ENCODE results near the gene EEF1AKMT3. TPM values are rescaled to one million over a fixed set of nuclear protein-coding genes. Genes with fewer than 3 reads are reported as not detected.
A peak's percentile ranks its signal among the peaks of the same experiment; 100 is the strongest.

Gene EEF1AKMT3
- total RNA-seq, 1 donor from 2014 or later = 7.1 TPM

DNA sequence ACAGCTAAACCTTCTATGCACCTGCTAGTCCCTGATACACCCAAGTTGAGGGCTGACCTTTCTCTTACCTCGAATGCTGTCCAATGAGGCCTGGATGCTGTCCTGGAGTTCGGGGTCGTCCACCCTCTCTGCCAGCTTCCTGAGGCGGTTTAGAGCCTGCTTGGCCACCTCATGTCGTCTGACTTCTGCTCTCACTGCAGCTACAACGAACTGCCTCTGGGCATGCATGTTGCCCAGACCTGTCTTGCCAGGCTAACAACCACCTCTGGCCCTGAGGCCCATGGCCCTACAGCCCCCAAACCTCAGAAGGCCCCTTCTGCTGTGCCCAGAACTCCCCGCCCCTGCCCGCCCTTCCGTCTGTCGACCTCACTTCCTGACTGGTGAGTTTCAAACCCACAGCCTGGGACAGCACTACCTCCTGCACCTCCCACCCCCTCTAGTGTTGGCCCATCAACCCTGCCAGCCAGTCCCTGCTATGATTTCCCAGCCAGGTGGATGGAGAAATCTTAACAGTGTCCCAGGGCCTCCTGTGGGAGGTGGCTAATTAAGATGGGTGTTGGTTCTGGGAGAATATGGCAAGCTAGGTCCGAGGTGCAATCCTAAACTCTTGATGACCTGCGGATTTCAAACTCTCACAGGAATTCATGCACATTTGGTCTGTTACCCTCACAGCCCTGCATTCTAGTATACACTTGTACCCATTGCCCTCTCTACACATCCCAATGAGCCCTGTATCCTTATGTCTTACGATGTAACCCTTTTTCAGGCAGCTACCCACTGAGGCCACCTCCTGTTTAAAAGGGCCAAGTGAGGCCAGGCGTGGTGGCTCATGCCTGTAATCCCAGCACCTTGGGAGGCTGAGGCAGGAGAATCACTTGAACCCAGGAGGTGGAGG lies 30.3 kb upstream of the EEF1AKMT3 start:
- DNase-seq (ENCODE audit: low read depth) = no peak

GRCh38 chr12:57743769-57744168 lies 28.6 kb upstream of the EEF1AKMT3 start:
- peaks cover 4% of the 10 kb centered on the region for H3K36me3 ChIP-seq (ENCODE audit: control insufficient read depth, insufficient read depth, low read length)
- TF ChIP-seq, protein P1, sequence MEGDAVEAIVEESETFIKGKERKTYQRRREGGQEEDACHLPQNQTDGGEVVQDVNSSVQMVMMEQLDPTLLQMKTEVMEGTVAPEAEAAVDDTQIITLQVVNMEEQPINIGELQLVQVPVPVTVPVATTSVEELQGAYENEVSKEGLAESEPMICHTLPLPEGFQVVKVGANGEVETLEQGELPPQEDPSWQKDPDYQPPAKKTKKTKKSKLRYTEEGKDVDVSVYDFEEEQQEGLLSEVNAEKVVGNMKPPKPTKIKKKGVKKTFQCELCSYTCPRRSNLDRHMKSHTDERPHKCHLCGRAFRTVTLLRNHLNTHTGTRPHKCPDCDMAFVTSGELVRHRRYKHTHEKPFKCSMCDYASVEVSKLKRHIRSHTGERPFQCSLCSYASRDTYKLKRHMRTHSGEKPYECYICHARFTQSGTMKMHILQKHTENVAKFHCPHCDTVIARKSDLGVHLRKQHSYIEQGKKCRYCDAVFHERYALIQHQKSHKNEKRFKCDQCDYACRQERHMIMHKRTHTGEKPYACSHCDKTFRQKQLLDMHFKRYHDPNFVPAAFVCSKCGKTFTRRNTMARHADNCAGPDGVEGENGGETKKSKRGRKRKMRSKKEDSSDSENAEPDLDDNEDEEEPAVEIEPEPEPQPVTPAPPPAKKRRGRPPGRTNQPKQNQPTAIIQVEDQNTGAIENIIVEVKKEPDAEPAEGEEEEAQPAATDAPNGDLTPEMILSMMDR (IDR thresholded peaks at IDR 0.05; ENCODE audit: insufficient read depth, low read length, severe bottlenecking) = no peak
- FAIRE-seq = no peak
- DNase-seq (ENCODE audit: low read depth) = no peak
- no peak overlapping the region for H3K4me3 ChIP-seq (ENCODE audit: low read depth, low read length)
- H3K27me3 ChIP-seq (ENCODE audit: control insufficient read depth, insufficient read depth, low read length) = peaks cover 14% of the 10 kb centered on the region

More for the DNA sequence above, 30.3 kb upstream of the EEF1AKMT3 start:
- TF ChIP-seq, protein P1 (IDR thresholded peaks at IDR 0.05; ENCODE audit: insufficient read depth, low read length, severe bottlenecking) = peak; percentile 11
- no peak for FAIRE-seq
- Histone ChIP-seq H3K36me3 (ENCODE audit: control insufficient read depth, insufficient read depth, low read length) (peaks cover under 1% of the 10 kb centered on the region), H3K27me3 (ENCODE audit: control insufficient read depth, insufficient read depth, low read length) (peaks cover 24% of the 10 kb centered on the region), H3K4me3 (ENCODE audit: low read depth, low read length) (no peak overlapping the region)

DNA sequence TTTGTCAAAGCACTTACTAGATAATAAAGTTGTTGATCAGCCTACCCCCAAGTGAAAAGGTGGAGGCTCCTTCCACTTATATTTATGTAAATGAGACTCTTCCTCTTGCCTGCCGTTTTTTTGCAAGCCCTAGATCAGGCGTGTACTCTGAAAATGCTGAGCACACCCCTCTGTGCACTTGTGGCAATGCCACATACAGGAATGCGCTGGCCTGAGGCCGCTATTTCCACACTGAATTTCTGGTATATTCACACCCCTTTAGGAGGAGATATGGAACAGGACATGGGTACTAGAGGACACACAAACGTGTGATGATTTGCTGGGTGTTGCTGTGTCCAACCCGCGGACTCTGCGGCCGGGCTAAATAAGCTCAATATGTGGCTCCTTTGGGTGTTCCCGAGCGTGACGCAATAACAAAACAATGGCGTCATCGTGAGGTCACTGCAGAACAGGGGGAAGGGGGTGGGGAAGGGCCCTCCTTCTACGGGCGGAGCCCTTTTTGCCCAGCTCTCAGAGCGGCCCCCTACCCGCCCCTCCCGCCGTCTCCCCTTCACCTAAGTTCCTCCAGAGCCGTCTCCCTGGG lies 28.1 kb upstream of the EEF1AKMT3 start:
- TF ChIP-seq, protein P1 (IDR thresholded peaks at IDR 0.05; ENCODE audit: insufficient read depth, low read length, severe bottlenecking) = no peak
- DNase-seq (ENCODE audit: low read depth) = no peak
- Histone ChIP-seq H3K4me3 (ENCODE audit: low read depth, low read length) (peak overlapping the region; percentile 73), H3K36me3 (ENCODE audit: control insufficient read depth, insufficient read depth, low read length) (peaks cover 4% of the 10 kb centered on the region), H3K27me3 (ENCODE audit: control insufficient read depth, insufficient read depth, low read length) (peaks cover 9% of the 10 kb centered on the region)
- FAIRE-seq = no peak

DNA sequence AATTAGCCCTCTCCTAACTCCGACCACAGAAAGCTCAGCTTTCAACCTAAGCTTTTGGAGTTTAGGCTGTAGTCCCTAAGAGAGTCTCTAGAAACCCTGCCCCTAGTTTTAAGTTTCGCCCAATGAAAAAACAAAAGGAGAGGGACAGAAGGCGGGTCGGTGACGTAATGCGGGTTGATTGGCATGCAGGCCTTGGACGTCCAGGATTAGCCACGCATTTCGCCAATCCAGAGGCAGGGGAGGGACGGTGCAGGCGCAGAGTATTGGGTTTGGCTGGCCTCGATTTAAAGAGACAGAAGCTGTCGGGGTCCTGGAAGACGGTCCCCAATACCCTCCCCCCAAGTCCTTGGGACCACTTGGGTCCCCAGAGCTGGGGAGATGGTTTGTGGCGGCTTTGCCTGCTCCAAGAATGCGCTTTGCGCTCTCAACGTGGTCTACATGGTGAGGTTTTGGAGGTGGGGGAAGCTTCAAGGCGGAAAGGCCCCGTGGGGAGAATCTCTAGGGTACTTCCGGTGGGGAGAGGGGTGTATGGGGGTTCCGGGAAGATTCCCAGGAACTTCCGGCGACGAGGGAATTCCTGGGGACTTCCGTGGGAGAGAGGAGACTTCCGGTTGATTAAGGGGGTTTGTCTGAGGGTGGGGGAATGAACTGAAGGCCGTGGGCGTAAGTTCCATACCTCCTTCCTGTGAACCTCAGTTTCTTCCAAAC lies 27.5 kb upstream of the EEF1AKMT3 start, which contains the start of gene TSPAN31:
Gene TSPAN31 (plus strand): TSS at position 263 of the 708 bp plus-strand sequence. CDS start 116 bp downstream, at position 379.
- Histone ChIP-seq H3K27me3 (ENCODE audit: control insufficient read depth, insufficient read depth, low read length) (peaks cover 3% of the 10 kb centered on the region), H3K4me3 (ENCODE audit: low read depth, low read length) (peak within 1 kb of the TSS; percentile 73), H3K36me3 (ENCODE audit: control insufficient read depth, insufficient read depth, low read length) (peaks cover 5% of the 10 kb centered on the region)
- TF ChIP-seq, protein P1 (IDR thresholded peaks at IDR 0.05; ENCODE audit: insufficient read depth, low read length, severe bottlenecking) = no peak
- DNase-seq (ENCODE audit: low read depth) (peak; percentile 96), FAIRE-seq (peak; percentile 64)

DNA sequence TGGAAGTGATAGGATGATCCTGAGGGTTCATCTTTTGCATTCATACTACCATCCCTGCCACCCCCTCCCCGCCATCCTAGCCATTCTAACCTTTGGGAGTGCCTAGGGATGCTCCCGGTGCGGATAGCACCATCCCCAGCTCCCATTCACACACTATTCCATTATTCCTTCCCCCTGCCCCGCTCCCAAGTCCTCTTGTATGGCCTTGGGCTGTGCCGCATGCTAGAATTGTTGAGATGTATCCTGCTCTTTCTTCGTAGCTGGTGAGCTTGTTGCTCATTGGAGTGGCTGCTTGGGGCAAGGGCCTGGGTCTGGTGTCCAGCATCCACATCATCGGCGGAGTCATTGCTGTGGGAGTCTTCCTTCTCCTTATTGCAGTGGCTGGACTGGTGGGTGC lies 26.9 kb upstream of the EEF1AKMT3 start:
- TF ChIP-seq, protein P1 (IDR thresholded peaks at IDR 0.05; ENCODE audit: insufficient read depth, low read length, severe bottlenecking) = no peak
- DNase-seq (ENCODE audit: low read depth) (no peak), FAIRE-seq (no peak)
- H3K27me3 ChIP-seq (ENCODE audit: control insufficient read depth, insufficient read depth, low read length) = no peaks in the 10 kb centered on the region
- H3K36me3 ChIP-seq (ENCODE audit: control insufficient read depth, insufficient read depth, low read length) = peaks cover 6% of the 10 kb centered on the region
- H3K4me3 ChIP-seq (ENCODE audit: low read depth, low read length) = peak overlapping the region; percentile 73

All from bronchial epithelial cell (primary cell).